Urothelium cell line (cell line): ENCODE results near the gene ZNF605.
"Not testable (repeated sequence)": the region's sequence is repeated elsewhere in the genome, so short reads cannot be mapped to it uniquely, and the experiment has no call there.

ENCODE experiments used
- DNase-seq: peaks from one replicate; pipeline ENCODE4 v3.0.0; 2011; ENCODE audit warnings: low spot score, mixed read lengths
- FAIRE-seq: peaks from 2 replicates; lab custom pipeline; 2011; peaks lifted over from hg19 to GRCh38; lab: Jason Lieb, UNC

ZNF605 gene

DNA sequence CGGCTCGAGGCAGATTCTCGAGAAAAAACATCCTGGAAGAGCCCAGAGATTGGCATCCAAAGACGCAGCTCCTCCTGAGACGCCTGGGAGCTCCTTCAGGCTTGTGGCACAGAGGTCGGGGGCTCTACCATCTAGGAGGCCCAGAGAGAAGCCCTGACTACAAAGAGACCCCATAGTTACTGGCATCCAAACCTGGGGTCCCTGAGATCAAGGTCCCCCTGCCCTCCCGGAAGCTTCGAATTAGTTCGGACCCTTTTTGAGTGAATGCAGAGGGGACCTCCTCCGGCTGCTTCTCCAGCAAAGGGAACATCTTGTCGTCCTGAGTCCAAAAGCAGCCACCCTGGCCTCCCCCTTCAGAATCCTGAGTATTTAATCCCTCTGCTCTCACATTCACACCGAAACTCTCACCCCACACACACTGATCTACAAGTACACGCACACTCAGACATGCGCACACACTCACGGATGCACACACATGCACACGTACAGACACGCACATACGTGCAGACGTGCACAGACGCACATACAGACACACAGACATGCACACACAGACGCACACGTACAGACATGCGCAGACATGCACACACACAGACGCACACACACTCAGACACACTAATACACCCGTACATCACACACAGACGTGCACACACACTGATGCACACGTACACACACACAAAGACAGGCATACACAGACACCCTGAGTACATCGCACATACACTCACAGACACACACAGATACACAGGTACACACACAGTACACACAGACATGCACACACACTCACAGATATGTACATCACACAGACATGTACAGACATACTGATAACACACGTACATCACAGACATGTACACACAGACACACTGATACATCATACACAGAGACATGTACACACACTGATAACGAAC is 5.9 kb downstream of the ZNF605 start:
- FAIRE-seq = no peak
- DNase-seq = no peak

DNA sequence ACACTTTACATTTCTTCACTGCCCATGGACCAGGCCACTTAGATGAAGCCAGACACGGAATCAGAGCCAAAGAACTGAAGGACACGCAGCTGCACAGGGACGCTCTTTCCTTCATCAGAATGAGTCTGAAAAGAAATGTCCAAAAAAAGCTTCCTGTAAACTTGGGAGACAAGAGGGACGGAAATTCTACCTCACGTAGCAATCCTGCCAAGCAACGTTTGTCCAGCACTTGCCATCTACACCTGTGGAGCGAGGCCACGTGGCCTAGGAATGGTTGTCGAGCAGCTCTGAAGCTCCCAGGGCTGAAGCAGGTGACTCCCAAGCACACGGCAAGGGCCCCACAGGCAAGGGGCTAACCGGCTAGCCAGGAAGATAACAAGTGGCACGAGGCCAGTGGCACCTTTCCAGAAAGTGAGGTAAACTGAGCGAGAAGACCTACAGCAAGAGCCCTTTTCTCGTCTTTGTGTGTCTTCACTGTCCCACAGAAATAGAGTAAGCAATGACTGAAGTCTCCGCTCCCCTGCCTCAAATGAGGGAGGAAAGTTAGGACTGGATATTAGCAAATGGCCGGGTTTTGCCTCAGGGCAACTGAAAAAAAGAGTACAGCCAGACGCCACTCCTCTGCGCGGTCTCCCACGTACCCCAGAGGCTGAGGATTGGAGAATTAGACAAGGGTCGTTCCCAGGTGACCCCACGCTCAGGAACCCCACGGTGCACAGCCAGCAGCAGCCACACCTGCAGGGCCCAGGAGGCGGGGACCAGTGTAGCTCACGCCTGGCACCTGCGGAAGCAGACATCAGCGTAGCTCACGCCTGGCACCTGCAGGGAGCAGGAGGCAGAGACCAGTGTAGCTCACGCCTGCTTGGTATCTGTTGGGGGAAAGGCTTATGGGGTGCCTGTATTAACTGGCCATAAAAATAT is 7.7 kb downstream of the ZNF605 start:
- FAIRE-seq = no peak

DNA sequence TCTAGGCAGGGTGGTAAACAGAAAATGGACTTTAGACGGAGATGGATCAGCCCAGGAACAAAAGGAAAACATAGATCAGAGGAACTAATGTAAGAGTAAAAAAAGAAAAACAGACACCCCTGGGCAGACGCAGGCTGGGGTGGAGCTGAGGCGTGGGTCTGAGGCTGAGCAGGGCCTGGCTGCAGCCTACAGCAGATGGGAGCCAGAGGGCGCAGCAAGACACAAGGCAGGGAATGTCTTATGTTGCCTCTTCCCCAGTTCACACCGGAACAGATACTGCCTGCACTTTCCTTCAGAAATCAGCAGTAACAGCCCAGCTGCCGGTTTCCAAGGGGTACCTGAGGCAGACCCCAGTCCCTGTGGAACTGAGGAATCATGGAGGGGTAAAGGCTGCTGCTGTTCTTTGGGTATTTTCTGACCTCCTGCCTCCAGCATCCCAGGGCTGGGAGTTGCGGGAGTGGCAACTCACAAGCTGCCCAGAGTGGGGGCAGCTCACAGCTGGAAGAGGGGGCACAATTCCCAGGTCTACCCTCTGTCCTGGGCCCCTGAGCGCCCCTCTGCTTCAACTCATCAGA is 9.8 kb downstream of the ZNF605 start:
- FAIRE-seq (no peak), DNase-seq (no peak)

More for the DNA sequence above, 7.7 kb downstream of the ZNF605 start:
- DNase-seq = no peak

DNA sequence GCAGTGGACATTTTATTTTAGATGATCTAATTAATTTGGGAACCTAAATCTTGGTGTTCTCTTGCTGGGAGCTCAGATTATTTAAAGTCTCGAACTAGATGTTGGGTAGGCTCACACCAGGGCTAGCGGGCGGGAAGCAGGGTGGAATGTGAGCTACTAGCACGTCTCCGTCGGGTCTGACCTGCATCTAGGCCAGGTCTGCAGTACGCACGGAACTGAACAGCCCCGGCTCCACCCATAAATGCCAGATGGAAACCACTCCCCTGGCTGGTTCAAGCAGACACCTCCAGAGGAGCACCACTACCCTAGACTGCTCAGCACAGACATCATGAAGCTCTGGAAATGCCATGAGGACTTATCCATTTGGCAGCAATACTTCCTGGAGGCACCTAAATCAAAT is 10.3 kb downstream of the ZNF605 start:
- DNase-seq (no peak), FAIRE-seq (no peak)

GRCh38 chr12:132942611-132943010 is 13.5 kb downstream of the ZNF605 start:
- FAIRE-seq = no peak
- DNase-seq = no peak

DNA sequence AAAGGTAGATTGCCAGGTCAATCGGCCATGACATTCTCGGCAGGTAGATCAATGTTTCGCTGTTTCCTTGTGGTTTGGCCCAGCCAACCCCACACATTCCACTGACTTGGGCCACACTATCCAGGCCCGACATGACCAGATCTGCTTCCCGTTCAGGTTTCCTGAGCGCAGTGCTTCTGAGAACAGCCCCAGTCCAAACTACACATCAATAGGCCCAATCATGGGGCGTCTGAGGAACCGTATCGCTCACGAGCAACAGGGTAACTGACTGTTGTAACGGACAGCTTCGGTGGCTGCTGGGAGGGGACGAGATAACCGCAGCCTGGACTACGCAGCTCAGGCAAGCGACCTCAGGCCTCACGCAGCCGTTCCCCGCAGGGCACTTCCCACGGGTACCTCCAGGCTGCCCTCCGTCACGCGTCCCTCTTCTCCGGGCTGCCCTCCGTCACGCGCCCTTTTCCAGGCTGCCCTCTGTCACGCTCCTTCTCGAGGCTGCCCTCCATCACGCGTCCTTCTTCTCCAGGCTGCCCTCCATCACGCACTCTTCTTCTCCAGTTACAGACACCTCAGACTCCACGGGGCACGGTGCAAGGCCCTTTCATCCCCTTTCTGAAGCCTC is 14.7 kb downstream of the ZNF605 start:
- FAIRE-seq (no peak), DNase-seq (no peak)

DNA sequence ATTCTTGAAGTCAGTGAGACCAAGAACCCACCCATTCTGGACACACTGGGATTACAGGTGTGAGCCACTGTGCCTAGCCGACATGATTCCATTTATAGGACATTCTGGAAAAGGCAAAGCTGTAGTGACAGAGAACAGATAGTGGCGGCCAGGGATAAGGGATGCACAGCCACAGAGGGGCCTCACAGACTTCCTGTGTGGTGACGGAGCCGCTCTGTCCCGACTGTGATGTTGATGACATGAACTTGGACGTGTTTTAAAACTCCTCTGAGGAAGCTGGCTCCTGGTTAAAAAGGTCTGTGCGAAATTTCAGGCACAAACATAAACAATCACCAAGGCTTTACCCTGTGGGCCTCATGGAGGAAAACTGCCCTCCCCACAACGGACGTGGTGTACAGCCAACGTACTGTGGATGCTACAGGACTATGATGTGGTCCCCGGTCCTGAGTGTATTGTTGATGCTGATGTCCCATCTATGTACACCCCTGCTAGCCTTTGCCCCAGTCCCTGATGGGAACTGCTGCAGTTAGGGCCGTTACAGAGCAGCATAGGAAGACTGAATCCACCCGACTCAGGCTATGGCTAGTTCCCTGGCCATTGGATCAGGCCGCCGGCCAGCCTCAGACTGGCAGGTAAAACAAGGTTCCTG is 15.9 kb downstream of the ZNF605 start:
- FAIRE-seq (no peak), DNase-seq (no peak)

GRCh38 chr12:132938807-132939206 is 17.3 kb downstream of the ZNF605 start:
- FAIRE-seq, DNase-seq: not testable (repeated sequence)

GRCh38 chr12:132937476-132937875 is 18.6 kb downstream of the ZNF605 start:
- DNase-seq (no peak), FAIRE-seq (no peak)

- DNase-seq, FAIRE-seq: not testable (repeated sequence)
Observed at GRCh38 chr12:132936921-132937320, 19.2 kb downstream of the ZNF605 start.

DNA sequence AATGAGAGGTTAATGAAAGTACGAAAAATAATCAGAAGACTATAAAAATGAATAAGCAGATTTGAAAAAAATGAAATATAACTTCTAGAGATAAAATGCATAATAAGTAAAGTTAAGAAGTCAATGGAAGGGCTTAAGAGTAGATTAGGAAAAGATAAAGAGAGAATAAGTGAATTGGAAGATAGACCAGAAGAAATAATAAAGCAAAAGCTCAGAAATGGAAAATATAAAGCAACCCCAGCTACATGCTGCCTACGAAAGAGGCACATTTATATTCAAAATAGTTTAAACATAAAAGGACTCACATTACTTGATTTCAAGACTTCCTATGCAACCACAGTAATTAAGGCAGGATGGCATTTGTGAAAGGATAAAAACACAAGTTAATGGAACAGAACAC is 19.9 kb downstream of the ZNF605 start:
- FAIRE-seq = no peak
- DNase-seq = no peak

GRCh38 chr12:132926415-132926833 is 29.7 kb downstream of the ZNF605 start:
- DNase-seq (no peak), FAIRE-seq (no peak)

GRCh38 chr12:132925597-132926414 is 30.3 kb downstream of the ZNF605 start:
- no peak for FAIRE-seq
- DNase-seq = no peak

- FAIRE-seq = no peak
- no peak for DNase-seq
Observed at GRCh38 chr12:132924356-132924755, 31.8 kb downstream of the ZNF605 start.

DNA sequence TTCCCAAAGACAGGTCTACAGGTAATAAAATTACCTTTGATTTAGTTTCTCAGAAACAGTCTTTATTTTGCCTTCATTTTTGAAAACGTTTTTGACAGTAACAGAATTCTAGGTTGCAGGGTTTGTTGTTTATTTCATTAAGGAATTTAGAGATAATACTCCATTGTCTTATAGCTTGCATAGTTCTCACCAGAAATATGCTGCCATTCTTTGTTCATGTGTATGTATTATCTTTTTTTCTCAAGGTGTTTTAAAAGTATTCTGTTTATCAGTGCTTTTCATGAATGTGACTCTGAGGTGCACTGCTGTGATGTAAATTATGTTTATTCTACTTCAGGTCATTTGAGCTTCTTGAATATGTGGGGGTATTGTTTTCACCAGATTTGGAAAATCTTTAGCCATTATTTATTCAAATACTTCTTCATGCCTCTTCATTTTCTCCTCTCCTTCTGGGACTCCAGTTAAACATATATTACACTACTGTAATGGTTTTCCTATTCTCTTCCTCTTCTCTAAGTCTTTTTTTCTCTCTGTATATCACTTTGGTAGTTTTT is 32.7 kb downstream of the ZNF605 start:
- DNase-seq (no peak), FAIRE-seq (no peak)

GRCh38 chr12:132922676-132923075 is 33.4 kb downstream of the ZNF605 start:
- DNase-seq (no peak), FAIRE-seq (no peak)

GRCh38 chr12:132921685-132922084 is 34.4 kb downstream of the ZNF605 start:
- FAIRE-seq = no peak
- no peak for DNase-seq

DNA sequence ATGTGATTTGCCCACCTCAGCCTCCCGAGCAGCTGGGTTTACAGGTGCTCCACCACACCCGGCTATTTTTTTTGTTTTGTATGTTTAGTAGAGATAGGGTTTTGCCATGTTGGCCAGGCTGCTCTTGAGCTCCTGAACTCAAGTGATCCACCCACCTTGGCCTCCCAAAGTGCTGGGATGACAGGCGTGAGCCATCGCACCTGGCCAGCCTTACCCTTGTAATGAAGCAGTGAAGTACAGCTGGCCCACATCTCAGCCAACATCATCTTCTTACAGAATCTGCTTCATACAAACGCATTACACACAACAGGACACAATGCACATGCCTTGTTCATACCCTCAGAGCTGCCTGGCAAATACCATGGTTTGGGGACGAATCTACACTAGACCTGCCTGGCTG is 37.4 kb downstream of the ZNF605 start:
- DNase-seq (no peak), FAIRE-seq (no peak)

GRCh38 chr12:132909030-132909368 is 47.1 kb downstream of the ZNF605 start:
- FAIRE-seq (no peak), DNase-seq (no peak)
